Erythroblast (primary cell): ENCODE results near the gene MAB21L4.

Experiments
- DNase-seq, 2 experiments: peaks; one replicate each; lab custom pipeline; 2025; lab: John Stamatoyannopoulos, UW
- GATA1 ChIP-seq: IDR thresholded peaks from 2 replicates; pipeline ENCODE4 v1.6.1; 2011; ENCODE audit warnings: low read depth, mild to moderate bottlenecking, control low read depth, low read length, moderate library complexity
- POLR2A ChIP-seq: IDR thresholded peaks from 2 replicates; pipeline ENCODE4 v1.6.1; 2011; ENCODE audit warnings: mild to moderate bottlenecking, low read length

The MAB21L4 gene

DNA sequence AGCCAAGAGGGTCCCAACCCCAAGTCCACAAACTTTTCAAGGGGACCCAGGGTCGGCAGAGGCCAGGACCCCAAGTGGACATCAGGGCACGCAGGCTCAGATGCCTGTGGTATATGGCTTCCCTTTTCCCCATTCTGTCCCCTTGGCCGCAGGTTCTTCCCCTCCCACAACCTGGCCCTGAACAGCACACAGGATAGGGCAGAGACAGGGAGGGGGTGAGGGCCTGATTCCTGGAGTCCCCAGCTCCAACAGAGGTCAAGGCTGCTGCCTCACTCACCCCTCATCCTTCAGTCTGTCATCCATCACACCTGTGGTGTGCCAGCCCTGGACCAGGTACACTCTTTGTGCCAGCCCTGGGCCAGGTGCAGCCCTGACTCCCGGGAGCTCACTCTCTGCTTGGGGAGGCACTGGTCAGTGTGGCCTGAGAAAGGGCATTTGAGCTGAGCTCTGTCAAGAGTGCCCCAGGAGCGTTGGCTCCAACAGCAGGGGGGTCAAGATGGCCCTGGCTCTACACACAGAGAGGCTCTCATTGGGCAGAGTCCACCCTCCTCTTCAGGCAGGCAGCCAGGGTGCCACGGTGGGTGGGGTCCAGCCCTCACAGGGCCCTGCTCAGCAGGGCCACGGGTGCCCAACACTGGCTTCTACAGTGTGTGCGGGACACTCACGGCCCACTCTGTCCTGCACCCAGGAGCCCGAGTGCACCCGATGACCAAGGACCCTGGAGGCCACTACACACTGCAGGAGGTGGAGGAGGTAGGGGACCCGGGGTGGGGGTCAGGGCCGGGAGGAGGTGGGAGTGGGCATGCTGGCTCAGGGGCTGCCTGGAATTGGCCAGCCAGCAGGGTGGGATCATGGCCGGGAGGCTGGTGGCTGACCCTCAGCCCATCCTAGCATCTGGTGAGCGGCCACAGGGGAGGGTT lies 25.7 kb downstream of the MAB21L4 start:
- TF ChIP-seq POLR2A (no peak), GATA1 (no peak)

DNA sequence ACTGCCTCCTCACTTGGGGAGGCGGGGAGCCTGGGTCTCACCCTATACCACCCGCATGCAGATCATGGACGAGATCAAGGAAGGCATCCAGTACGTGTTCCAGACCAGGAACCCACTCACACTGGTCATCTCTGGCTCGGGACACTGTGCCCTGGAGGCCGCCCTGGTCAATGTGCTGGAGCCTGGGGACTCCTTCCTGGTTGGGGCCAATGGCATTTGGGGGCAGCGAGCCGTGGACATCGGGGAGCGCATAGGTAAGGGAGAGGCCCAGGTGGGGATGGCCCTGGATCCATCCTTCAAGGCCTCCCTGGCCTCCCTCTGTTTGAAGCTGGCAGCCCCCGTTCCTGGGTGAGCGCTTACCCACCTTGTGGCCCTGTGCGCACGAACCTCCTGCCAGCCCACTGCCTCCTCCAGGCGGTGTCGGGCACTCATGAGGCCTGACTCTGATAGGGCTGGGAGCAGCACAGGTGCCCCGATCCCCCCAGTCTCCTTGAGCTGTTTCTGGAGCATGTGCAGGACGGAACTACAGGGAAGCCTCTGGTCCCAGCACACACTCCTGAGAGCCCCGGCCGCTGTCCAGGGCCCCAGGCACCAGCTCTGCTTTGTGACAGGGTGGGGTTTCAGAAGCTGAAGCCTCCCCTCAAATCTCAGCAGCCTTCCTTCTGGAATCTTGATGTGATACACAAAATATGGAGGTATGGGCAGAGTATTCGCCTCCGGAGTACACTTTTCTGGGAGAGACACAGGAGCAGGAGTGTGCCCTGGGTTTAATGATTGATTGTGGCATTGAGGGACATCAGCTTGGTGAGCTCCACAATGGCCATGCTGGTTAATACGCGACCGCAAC lies 26.6 kb downstream of the MAB21L4 start:
- TF ChIP-seq GATA1 (no peak), POLR2A (no peak)

More for the DNA sequence above, 25.7 kb downstream of the MAB21L4 start:
- DNase-seq = no peak

DNA sequence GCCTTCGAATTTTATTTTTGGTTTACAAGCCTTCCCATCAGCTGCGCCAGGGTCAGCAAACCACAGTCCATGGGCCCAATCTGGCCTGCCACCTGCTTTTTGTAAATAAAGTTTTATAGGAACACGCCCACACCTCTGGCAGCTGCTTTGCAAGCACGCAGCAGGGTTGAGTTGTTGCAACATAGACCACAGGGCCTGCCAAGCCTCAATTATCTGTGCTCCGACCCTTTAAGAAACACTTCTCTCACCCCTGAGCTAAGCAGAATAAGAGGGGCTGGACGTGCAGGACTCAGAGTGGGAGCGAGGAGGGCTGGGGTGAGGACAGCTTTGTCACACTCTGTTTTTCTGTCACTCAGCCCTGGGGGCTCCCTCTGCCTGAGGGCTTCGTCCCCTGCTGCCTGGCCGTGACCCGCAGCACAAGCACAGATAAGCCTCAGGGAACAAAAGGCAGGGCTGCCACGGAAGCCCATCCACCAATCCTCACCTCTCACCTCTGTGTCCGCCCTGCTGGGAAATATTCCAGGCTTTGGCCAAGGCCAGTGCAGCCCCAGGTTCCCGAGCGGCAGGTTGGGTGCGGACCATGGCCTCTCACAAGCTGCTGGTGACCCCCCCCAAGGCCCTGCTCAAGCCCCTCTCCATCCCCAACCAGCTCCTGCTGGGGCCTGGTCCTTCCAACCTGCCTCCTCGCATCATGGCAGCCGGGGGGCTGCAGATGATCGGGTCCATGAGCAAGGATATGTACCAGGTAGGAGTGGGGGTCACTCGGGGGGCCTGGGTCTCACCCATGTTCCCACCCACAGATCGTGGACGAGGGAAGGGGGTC lies 27.5 kb downstream of the MAB21L4 start, which contains the start of gene AGXT:
Gene AGXT (plus strand): TSS at position 539 of the 823 bp plus-strand sequence. CDS start 42 bp downstream, at position 581.
- no peak for DNase-seq
- TF ChIP-seq POLR2A = no peak
- no peak for TF ChIP-seq GATA1

More for the DNA sequence above, 26.6 kb downstream of the MAB21L4 start:
- no peak for DNase-seq

DNA sequence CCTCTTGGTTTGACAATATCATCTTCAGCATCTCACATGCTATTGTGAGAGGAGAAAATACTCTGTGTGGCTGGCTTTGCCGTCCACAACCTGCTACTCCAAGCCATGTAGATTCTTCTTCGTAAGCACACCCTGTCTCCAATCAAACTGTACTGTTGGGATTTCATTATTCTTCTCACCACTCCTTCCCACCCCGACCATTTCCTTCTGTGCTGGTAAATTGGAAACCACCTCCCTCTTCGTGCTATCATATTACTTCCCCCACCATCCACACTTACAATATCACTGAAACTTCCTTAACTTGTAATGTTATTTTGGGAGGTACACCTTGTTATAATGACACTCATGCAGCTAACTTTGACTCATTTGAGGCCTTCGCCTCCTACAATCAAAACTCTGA lies 30.6 kb downstream of the MAB21L4 start:
- DNase-seq = no peak
- TF ChIP-seq GATA1 (no peak), POLR2A (no peak)

DNA sequence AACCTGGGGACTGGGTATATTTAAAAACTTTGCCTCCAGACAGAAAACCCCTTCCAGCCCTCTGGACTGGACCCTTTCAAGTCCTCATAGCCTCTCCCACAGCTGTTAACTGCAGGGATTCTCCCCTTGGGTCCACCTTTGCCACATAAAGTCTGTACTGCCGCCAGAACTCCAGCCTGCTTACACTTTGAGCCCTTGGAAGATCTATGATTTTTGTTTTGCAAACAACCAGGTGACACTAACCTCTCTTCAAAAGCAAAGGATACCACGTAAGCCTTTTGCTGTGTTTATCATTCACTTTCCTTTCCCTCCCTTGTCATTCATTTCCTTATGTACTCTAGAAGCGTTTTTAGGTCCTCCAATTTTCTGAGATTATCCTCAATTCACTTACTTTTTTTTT lies 31.5 kb downstream of the MAB21L4 start:
- TF ChIP-seq POLR2A (no peak), GATA1 (no peak)
- no peak for DNase-seq

DNA sequence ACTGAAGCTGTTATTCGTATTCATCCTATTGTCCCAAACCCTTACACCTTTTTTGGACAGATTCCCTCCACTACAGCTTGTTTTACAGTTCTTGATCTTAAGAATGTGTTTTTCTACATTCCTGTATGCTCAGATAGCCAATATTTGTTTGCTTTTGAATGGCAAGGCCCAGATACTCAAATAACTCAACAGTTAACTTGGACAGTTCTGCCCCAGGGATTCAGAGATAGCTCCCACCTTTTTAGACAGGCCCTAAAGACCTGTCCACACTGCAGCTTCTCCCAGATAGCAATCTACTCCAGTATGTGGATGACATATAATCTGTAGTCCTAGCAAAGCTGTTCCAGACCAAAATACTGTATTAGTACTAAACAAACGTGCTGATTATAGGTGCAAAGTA lies 34.4 kb downstream of the MAB21L4 start:
- TF ChIP-seq GATA1 = no peak
- no peak for TF ChIP-seq POLR2A
- no peak for DNase-seq

DNA sequence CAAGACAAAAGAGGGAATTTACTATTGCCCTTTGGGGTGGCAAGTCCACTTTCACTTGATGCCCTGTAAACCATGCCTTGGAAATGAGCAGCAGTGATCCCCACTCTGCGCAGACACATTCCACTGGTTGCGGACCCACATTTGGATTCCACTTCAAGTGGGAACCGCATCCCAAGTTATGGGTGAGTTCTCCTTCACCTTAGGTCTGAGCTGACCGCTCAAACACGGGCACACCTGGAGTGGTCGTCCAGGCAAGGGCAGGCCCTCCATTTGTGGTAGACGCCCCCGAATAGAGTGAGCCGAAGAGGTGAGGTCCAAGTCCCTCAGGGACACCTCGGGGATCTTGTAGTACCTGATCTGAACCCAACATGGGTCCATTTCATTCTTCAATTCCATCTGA lies 37.1 kb downstream of the MAB21L4 start:
- TF ChIP-seq POLR2A (no peak), GATA1 (no peak)
- no peak for DNase-seq

DNA sequence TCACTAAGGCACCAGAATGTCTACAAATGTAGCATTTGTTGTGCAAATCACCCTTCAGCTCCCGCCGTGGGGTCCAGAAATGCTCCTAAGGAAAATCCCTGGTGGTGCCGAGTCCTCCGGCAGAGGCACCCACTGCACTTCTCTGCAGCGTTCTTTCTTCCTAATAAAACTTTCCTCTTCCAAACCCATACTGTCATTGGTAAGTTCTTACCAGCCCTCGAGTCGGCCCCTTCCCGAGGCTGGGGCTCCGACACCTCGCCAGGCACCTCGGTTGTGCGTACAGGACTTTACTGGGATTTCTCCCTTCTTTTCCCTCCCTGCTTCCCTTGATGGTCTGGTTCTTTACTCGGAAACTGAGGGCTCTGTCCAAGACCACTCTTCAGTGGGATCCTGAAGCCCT lies 37.6 kb downstream of the MAB21L4 start:
- no peak for TF ChIP-seq GATA1
- TF ChIP-seq POLR2A = no peak
- no peak for DNase-seq

DNA sequence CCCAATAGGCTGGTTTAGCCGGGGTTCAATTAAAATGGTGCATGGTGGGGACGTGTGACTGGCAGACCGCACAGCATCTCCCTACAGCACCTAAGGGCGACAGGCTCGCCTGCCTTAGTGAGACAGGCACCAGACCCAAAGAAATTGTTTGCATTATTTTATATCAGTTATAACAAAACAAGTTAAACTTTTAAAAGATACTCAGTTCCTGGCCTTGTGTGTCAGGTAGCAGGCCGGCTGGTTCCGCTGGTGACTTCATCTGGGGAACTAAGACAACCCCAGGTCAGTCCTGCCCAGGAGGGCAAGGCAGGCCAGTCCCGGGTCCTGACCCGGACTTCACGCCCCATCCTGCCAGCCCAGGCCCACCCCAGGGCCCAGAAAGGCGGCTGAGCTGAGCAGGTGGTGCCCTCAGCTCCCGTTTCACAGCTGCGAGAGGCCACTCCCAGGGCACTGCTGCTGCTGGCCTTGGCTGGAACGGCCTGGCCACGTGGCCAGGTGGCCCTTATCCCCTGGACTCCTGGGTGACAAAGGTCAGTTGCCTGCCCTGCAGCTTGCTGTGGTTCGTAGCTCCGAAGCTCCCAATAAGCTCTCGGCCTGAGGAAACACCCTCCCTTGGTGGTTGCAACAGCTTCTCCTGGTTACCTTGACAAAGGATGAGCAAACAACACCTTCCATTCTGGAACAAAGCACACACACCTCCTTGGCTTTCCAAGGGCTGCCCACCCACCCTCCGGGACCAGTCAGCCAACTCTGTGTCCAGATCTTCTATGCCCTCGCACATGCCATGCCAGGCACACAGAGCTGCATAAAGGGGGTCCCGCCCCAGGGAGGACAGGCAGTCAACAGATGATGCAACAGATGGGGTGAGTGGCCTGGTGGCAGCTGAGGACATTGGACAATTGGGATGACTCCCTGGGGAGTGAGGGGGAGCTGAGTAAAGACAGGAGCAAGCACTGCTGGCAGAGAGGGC lies 38.6 kb downstream of the MAB21L4 start:
- DNase-seq = no peak
- TF ChIP-seq GATA1 (no peak), POLR2A (no peak)

DNA sequence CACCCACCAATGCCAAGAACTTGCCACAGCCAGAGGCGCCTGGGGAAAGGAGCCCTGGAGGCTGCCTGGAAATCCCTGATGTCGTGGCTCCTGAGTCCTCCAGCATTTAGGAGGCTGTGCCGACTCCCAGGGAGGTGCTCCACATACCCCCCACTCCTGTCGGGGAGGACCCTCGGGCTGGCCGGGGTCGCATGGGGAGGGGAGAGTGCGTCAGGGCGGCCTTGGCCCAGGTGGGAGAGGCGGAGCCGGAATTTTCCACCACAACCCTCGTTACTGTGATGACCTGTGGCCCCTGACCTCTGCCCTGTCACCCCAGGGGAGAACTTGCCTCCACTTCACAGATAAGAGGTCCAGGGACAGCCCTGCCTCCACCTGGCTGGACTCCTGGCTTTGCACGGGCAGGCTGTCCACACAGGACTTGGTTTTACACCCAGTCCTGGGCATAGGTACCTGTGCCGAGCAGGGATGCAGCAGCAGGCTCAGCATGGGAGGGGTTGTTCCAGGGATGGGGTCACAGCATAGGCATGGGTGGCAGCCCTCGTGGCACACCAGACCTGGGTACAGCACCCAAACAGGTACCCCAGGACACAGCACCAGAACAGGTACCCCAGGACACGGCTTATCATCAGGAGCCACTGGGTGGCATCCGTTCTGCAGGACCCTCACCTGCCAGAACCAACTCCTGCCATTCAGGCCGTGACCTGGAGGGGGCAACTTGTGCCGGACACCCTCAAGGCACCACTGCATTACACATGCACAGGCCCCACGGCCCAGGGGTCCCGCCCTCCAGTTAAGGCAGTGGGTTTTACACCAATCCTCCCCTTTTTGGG lies 39.6 kb downstream of the MAB21L4 start:
- no peak for DNase-seq
- no peak for TF ChIP-seq GATA1
- no peak for TF ChIP-seq POLR2A

DNA sequence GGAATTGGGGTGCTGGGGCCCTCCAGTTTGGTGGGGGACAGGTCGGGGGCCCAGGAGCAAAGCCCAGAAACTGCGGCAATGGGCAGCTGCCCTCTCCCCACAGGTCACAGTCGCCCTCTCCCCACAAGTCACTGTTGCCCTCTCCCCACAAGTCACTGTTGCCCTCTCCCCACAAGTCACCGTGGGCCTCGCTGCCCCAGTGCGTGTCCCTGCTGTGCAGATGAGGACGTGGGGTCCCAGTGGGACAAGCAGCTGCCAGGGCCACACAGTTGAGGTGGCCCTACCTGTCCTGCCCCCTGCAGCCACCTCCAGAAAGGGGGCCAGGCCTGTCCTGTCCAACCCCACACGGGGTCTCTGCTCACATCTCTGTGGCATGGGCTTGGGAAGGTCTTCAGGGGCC lies 40.3 kb downstream of the MAB21L4 start:
- no peak for DNase-seq
- TF ChIP-seq POLR2A = no peak
- no peak for TF ChIP-seq GATA1
